ENCODE results near the gene SLC38A3. TPM values are rescaled to one million over a fixed set of nuclear protein-coding genes. Genes with fewer than 3 reads are reported as not detected.

The SLC38A3 gene
- total RNA-seq, 2 donors from 2014 or later, result 0.28 TPM; not detected in 1

GRCh38 chr3:50181985-50182384 is 23.1 kb upstream of the SLC38A3 start:
- no peak for ATAC-seq (ENCODE audit: insufficient number of reproducible peaks, low FRiP score, low read depth)
- Histone ChIP-seq H3K4me1 (ENCODE audit: control insufficient read depth in 1 of 2, low read depth in 2 of 2) (no peaks in the 10 kb centered on the region), H3K4me3 (no peak overlapping the region), H3K9me3 (no peaks in the 10 kb centered on the region), H3K27me3 (replicated peaks; ENCODE audit: insufficient read depth) (no peaks in the 10 kb centered on the region), H3K36me3 (peaks cover 6% of the 10 kb centered on the region), H3K27ac (no peak overlapping the region)
- no peak for TF ChIP-seq CTCF (IDR thresholded peaks at IDR 0.05)
- no peak for DNase-seq (ENCODE audit: low spot score)

- peaks cover 5% of the 10 kb centered on the region for H3K36me3 ChIP-seq
- ATAC-seq (ENCODE audit: insufficient number of reproducible peaks, low FRiP score, low read depth), result no peak
Observed at GRCh38 chr3:50182533-50183099, 22.5 kb upstream of the SLC38A3 start.

GRCh38 chr3:50183755-50184154 is 21.3 kb upstream of the SLC38A3 start:
- no peaks in the 10 kb centered on the region for H3K9me3 ChIP-seq

More at GRCh38 chr3:50182533-50183099, 22.5 kb upstream of the SLC38A3 start:
- Histone ChIP-seq H3K4me1 (ENCODE audit: control insufficient read depth in 1 of 2, low read depth in 2 of 2) (no peaks in the 10 kb centered on the region), H3K9me3 (no peaks in the 10 kb centered on the region), H3K4me3 (no peak overlapping the region), H3K27me3 (replicated peaks; ENCODE audit: insufficient read depth) (no peaks in the 10 kb centered on the region), H3K27ac (no peak overlapping the region)
- no peak for TF ChIP-seq CTCF (IDR thresholded peaks at IDR 0.05)
- DNase-seq (ENCODE audit: low spot score), result no peak

GRCh38 chr3:50184242-50184978 is 20.7 kb upstream of the SLC38A3 start:
- Histone ChIP-seq H3K4me1 (ENCODE audit: control insufficient read depth in 1 of 2, low read depth in 2 of 2) (peaks cover 0 to 4% of the 10 kb centered on the region in 2 donors), H3K9me3 (no peaks in the 10 kb centered on the region), H3K4me3 (no peak overlapping the region), H3K27ac (no peak overlapping the region), H3K27me3 (replicated peaks; ENCODE audit: insufficient read depth) (no peaks in the 10 kb centered on the region), H3K36me3 (peaks cover 5% of the 10 kb centered on the region)
- ATAC-seq (ENCODE audit: insufficient number of reproducible peaks, low FRiP score, low read depth), result no peak
- no peak for TF ChIP-seq CTCF (IDR thresholded peaks at IDR 0.05)
- DNase-seq (ENCODE audit: low spot score), result no peak

More at GRCh38 chr3:50183755-50184154, 21.3 kb upstream of the SLC38A3 start:
- Histone ChIP-seq H3K4me1 (ENCODE audit: control insufficient read depth in 1 of 2, low read depth in 2 of 2) (no peaks in the 10 kb centered on the region), H3K27me3 (replicated peaks; ENCODE audit: insufficient read depth) (no peaks in the 10 kb centered on the region), H3K4me3 (no peak overlapping the region), H3K27ac (no peak overlapping the region), H3K36me3 (peaks cover 5% of the 10 kb centered on the region)
- DNase-seq (ENCODE audit: low spot score) (no peak), ATAC-seq (ENCODE audit: insufficient number of reproducible peaks, low FRiP score, low read depth) (no peak)
- no peak for TF ChIP-seq CTCF (IDR thresholded peaks at IDR 0.05)

GRCh38 chr3:50185230-50185629 is 19.8 kb upstream of the SLC38A3 start:
- no peak for ATAC-seq (ENCODE audit: insufficient number of reproducible peaks, low FRiP score, low read depth)
- H3K36me3 ChIP-seq, result peaks cover 5% of the 10 kb centered on the region
- no peak overlapping the region for H3K27ac ChIP-seq
- H3K4me1 ChIP-seq (ENCODE audit: control insufficient read depth in 1 of 2, low read depth in 2 of 2), result peaks cover 0 to 4% of the 10 kb centered on the region in 2 donors
- no peak for DNase-seq (ENCODE audit: low spot score)
- no peaks in the 10 kb centered on the region for H3K9me3 ChIP-seq
- no peak overlapping the region for H3K4me3 ChIP-seq
- H3K27me3 ChIP-seq (replicated peaks; ENCODE audit: insufficient read depth), result no peaks in the 10 kb centered on the region
- no peak for TF ChIP-seq CTCF (IDR thresholded peaks at IDR 0.05)

Measured in thoracic aorta (tissue), 2 donors.